Neuron (in vitro differentiated cells): ENCODE results near the gene THBD.

Experiments
- H2AFZ ChIP-seq: one replicate; pipeline ENCODE4 v1.6.1; 2013; ENCODE audit warnings: low read depth, mild to moderate bottlenecking, inconsistent platforms, low read length, moderate library complexity
- H3K27me3 ChIP-seq: one replicate; pipeline ENCODE4 v1.6.1; 2013; ENCODE audit warnings: low read length; ENCODE audit not compliant: insufficient read depth
- H3K36me3 ChIP-seq: one replicate; pipeline ENCODE4 v1.6.1; 2013; ENCODE audit warnings: low read length; ENCODE audit not compliant: insufficient read depth
- H3K4me1 ChIP-seq: one replicate; pipeline ENCODE4 v1.6.1; 2013; ENCODE audit warnings: low read length; ENCODE audit not compliant: insufficient read depth
- H3K4me3 ChIP-seq: 2 replicates; pipeline ENCODE4 v1.5.1; 2013; ENCODE audit warnings: mild to moderate bottlenecking, low read length, moderate library complexity
- H3K9me3 ChIP-seq: one replicate; pipeline ENCODE4 v1.6.1; 2013; ENCODE audit warnings: low read length

Gene THBD

GRCh38 chr20:23047738-23048214 is 1.7 kb downstream of the THBD start:
- no peak overlapping the region for H3K4me3 ChIP-seq
- no peaks in the 10 kb centered on the region for H3K36me3 ChIP-seq
- no peaks in the 10 kb centered on the region for H3K4me1 ChIP-seq
- peaks cover 62% of the 10 kb centered on the region for H3K27me3 ChIP-seq
- H3K9me3 ChIP-seq = no peaks in the 10 kb centered on the region
- no peak overlapping the region for H2AFZ ChIP-seq

- no peaks in the 10 kb centered on the region for H3K4me1 ChIP-seq
- H3K27me3 ChIP-seq = peaks cover 56% of the 10 kb centered on the region
- no peak overlapping the region for H3K4me3 ChIP-seq
- no peaks in the 10 kb centered on the region for H3K9me3 ChIP-seq
- H2AFZ ChIP-seq = no peak overlapping the region
- no peaks in the 10 kb centered on the region for H3K36me3 ChIP-seq
Observed at GRCh38 chr20:23047001-23047737, 2.3 kb downstream of the THBD start.

GRCh38 chr20:23046431-23046830 is 3.0 kb downstream of the THBD start:
- no peaks in the 10 kb centered on the region for H3K9me3 ChIP-seq
- H2AFZ ChIP-seq = no peak overlapping the region
- no peaks in the 10 kb centered on the region for H3K36me3 ChIP-seq
- no peaks in the 10 kb centered on the region for H3K4me1 ChIP-seq
- no peak overlapping the region for H3K4me3 ChIP-seq
- H3K27me3 ChIP-seq = peaks cover 49% of the 10 kb centered on the region

- Histone ChIP-seq H3K4me3 (no peak overlapping the region), H3K27me3 (peaks cover 19% of the 10 kb centered on the region), H3K4me1 (no peaks in the 10 kb centered on the region), H3K9me3 (no peaks in the 10 kb centered on the region), H2AFZ (no peak overlapping the region), H3K36me3 (no peaks in the 10 kb centered on the region)
Observed at GRCh38 chr20:23043376-23043775, 6.1 kb downstream of the THBD start.

- Histone ChIP-seq H3K36me3 (no peaks in the 10 kb centered on the region), H3K27me3 (peaks cover 10% of the 10 kb centered on the region), H3K4me1 (no peaks in the 10 kb centered on the region)
Observed at GRCh38 chr20:23042270-23042669, 7.2 kb downstream of the THBD start.

GRCh38 chr20:23039885-23040508 is 9.5 kb downstream of the THBD start:
- no peaks in the 10 kb centered on the region for H3K9me3 ChIP-seq
- peaks cover 20% of the 10 kb centered on the region for H3K27me3 ChIP-seq

More at GRCh38 chr20:23042270-23042669, 7.2 kb downstream of the THBD start:
- no peak overlapping the region for H3K4me3 ChIP-seq
- H2AFZ ChIP-seq = no peak overlapping the region
- H3K9me3 ChIP-seq = no peaks in the 10 kb centered on the region

GRCh38 chr20:23039136-23039875 is 10.2 kb downstream of the THBD start:
- Histone ChIP-seq H3K4me1 (no peaks in the 10 kb centered on the region), H3K36me3 (no peaks in the 10 kb centered on the region), H3K9me3 (no peaks in the 10 kb centered on the region), H3K4me3 (no peak overlapping the region), H2AFZ (no peak overlapping the region), H3K27me3 (peaks cover 21% of the 10 kb centered on the region)

More at GRCh38 chr20:23039885-23040508, 9.5 kb downstream of the THBD start:
- H2AFZ ChIP-seq = no peak overlapping the region
- H3K4me1 ChIP-seq = no peaks in the 10 kb centered on the region
- H3K4me3 ChIP-seq = no peak overlapping the region
- no peaks in the 10 kb centered on the region for H3K36me3 ChIP-seq

GRCh38 chr20:23037017-23037481 is 12.4 kb downstream of the THBD start:
- Histone ChIP-seq H3K36me3 (no peaks in the 10 kb centered on the region), H3K27me3 (peaks cover 18% of the 10 kb centered on the region), H2AFZ (no peak overlapping the region), H3K4me3 (no peak overlapping the region), H3K9me3 (no peaks in the 10 kb centered on the region), H3K4me1 (no peaks in the 10 kb centered on the region)

GRCh38 chr20:23036371-23036770 is 13.1 kb downstream of the THBD start:
- Histone ChIP-seq H3K36me3 (no peaks in the 10 kb centered on the region), H3K27me3 (peaks cover 18% of the 10 kb centered on the region), H3K9me3 (no peaks in the 10 kb centered on the region)

GRCh38 chr20:23035731-23036130 is 13.7 kb downstream of the THBD start:
- Histone ChIP-seq H2AFZ (no peak overlapping the region), H3K9me3 (no peaks in the 10 kb centered on the region), H3K4me3 (no peak overlapping the region), H3K4me1 (no peaks in the 10 kb centered on the region), H3K36me3 (no peaks in the 10 kb centered on the region), H3K27me3 (peaks cover 18% of the 10 kb centered on the region)

More at GRCh38 chr20:23036371-23036770, 13.1 kb downstream of the THBD start:
- Histone ChIP-seq H3K4me3 (no peak overlapping the region), H2AFZ (no peak overlapping the region), H3K4me1 (no peaks in the 10 kb centered on the region)

GRCh38 chr20:23034721-23035671 is 14.5 kb downstream of the THBD start, which contains the start of gene SSTR4:
SSTR4 (plus strand) TSS chr20:23035312; CDS start chr20:23035484, 172 bp downstream.
- Histone ChIP-seq H3K27me3 (peaks cover 18% of the 10 kb centered on the region), H3K4me1 (no peaks in the 10 kb centered on the region), H3K36me3 (no peaks in the 10 kb centered on the region), H3K4me3 (no peak within 1 kb of the TSS), H3K9me3 (no peaks in the 10 kb centered on the region), H2AFZ (no peak within 1 kb of the TSS)

- Histone ChIP-seq H3K27me3 (peaks cover 18% of the 10 kb centered on the region), H3K9me3 (no peaks in the 10 kb centered on the region), H3K4me3 (no peak overlapping the region)
Observed at GRCh38 chr20:23033918-23034317, 15.6 kb downstream of the THBD start.

More at GRCh38 chr20:23033918-23034317, 15.6 kb downstream of the THBD start:
- Histone ChIP-seq H2AFZ (no peak overlapping the region), H3K4me1 (no peaks in the 10 kb centered on the region), H3K36me3 (no peaks in the 10 kb centered on the region)
